DND-41 (cell line): ENCODE results near the gene RHPN2.

Experiments used
- CTCF ChIP-seq: IDR thresholded peaks from 2 replicates; pipeline ENCODE4 v1.5.1; 2012; ENCODE audit warnings: borderline replicate concordance, low read length, moderate library complexity, mild to moderate bottlenecking; ENCODE audit not compliant: poor library complexity, severe bottlenecking; ENCODE audit errors: extremely low read depth
- EZH2 ChIP-seq: IDR thresholded peaks from 3 replicates; pipeline ENCODE4 v1.6.1; 2012; ENCODE audit warnings: borderline replicate concordance, low read depth, mild to moderate bottlenecking, moderate library complexity, low read length, inconsistent platforms; ENCODE audit not compliant: severe bottlenecking

- TF ChIP-seq CTCF (no peak), EZH2 (no peak)
Observed at GRCh38 chr19:33066543-33066942, 1.9 kb upstream of the RHPN2 start.
